DMS153 treated with DMSO at 0.1 percent for 48 hours (cell line): ENCODE measurements around the gene DCAF8L2.
"Not testable (repeated sequence)": the region's sequence is repeated elsewhere in the genome, so short reads cannot be mapped to it uniquely, and the experiment has no call there.

Source experiments
- DNase-seq: peaks from one replicate; lab custom pipeline; 2025; ENCODE audit not compliant: unreplicated experiment; lab: John Stamatoyannopoulos, UW

DCAF8L2 gene

DNA sequence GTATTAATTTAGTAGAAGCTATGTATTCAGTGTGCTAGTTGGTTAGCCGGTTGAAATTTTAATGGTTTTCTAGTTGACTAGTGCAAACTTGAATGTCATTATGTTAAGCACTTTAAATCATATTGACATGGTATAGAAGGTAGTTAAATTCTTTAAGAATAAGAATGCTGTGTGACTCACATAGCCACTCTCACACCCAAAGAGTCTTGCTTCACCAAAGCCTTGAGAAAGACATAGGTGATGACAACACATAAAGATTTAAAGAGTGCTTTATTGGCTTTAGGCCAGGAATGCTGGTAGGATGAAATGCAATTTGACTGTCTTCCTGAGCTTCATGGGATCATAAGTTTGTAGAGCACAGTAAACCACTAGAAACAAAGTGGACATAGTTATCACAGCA lies 85.3 kb downstream of the DCAF8L2 start:
- DNase-seq: no peak

- DNase-seq: no peak
Observed at GRCh38 chrX:27679281-27679680, 89.1 kb downstream of the DCAF8L2 start.

DNA sequence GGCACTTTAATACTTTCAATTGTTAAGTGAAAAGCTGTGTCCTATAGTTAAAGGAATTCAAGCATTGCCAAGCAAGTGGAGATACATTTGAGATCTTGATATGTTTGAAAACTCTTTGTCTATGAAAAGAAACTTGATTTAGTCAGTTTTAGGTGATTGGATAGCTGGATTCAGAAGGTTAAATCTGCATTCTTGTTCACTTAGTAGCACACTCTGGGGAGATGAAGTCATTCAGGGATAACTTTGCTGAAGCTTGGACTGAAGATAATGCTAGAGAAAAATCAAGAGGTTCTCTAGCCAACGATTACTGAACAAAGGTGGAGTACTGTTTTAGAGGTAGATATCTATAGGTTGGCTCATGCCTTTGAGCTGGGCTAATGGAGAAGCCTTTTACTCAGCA lies 90.6 kb downstream of the DCAF8L2 start:
- no peak for DNase-seq

GRCh38 chrX:27683566-27684208 lies 93.5 kb downstream of the DCAF8L2 start:
- DNase-seq: not testable (repeated sequence)

DNA sequence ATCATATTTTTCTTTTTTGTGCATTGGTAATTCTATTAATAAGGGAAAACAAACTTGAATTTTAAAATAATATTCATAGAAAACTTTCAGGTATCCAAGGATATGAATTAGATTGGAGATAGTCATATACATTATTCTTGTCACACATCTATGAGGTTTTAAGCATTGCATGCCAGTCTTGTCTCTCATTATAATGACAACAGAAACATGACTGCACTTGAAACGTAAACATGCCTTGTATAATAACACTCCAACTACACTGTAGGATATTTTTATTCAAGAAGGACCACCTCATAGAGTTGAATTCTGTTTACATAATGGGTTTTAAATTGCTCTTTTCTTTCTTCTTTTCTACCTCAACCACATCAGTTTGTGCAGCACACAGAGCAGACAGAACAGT lies 104.5 kb downstream of the DCAF8L2 start:
- DNase-seq: no peak

- no peak for DNase-seq
Observed at GRCh38 chrX:27706526-27706925, 116.4 kb downstream of the DCAF8L2 start.

- DNase-seq: no peak
Observed at GRCh38 chrX:27715610-27716009, 125.5 kb downstream of the DCAF8L2 start.

DNA sequence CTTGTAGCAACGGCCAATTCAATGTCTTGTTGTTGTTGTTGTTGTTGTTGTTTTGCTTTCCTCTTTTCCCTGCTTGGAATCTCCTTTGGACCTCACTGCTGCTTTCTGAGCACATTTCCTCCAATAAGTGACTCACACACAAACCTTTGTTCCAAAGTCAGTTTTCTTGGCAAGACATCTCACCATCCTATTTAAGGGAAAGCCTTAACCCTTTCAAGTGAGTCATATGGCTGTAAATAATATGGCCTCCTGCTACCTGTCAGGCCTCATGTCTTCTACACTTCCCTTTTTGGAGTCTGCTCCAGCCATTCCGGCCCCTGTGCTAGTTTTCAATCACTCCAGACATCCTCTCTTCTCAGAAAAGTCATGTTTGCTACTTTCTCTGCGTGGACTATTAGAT lies 138.1 kb downstream of the DCAF8L2 start:
- no peak for DNase-seq

GRCh38 chrX:27731962-27732361 lies 141.8 kb downstream of the DCAF8L2 start:
- DNase-seq: no peak

- no peak for DNase-seq
Observed at GRCh38 chrX:27735914-27736313, 145.8 kb downstream of the DCAF8L2 start.

- DNase-seq: no peak
Observed at GRCh38 chrX:27740933-27741332, 150.8 kb downstream of the DCAF8L2 start.

- DNase-seq: not testable (repeated sequence)
Observed at GRCh38 chrX:27743521-27743920, 153.4 kb downstream of the DCAF8L2 start.

DNA sequence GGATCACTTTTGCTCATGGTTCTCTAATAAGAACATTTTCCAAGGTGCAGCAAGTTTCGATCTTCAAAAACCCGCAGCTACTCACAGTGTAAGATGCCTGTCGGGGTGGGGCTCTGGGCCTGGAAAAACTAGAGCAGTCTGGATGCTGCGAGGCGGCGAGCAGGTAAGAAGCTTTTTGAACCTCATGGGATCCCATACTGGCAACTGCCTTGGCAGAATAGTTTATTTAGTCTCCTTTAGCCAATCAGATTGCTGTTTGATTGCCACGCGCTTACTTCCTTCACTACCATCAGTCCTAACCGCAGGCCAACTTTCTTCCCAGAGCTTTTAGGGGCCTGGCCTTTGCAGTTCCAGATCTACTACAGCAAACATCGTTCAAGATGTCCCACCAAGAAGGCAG lies 156.4 kb downstream of the DCAF8L2 start:
- DNase-seq: no peak

DNA sequence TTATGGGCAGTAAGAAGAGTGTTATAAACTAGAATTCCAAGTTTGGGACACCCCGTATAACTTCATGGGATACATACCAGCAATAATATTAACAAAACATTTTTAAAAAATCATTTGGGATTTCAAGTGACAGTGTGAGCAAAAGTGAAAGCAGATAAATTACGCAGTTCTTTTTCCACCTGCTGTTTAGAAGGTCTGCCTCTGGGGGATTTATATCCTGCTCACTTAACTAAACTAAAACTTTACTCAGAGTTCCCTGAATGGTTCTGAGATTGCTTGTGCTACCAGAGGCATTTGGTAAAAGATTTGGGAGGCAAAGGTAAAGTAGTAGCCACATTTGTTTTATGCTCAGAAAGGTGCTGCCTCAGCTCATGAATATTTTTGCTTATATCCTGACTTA lies 160.2 kb downstream of the DCAF8L2 start:
- DNase-seq: not testable (repeated sequence)

- no peak for DNase-seq
Observed at GRCh38 chrX:27751976-27752375, 161.8 kb downstream of the DCAF8L2 start.

- DNase-seq: no peak
Observed at GRCh38 chrX:27765718-27766117, 175.6 kb downstream of the DCAF8L2 start.

DNA sequence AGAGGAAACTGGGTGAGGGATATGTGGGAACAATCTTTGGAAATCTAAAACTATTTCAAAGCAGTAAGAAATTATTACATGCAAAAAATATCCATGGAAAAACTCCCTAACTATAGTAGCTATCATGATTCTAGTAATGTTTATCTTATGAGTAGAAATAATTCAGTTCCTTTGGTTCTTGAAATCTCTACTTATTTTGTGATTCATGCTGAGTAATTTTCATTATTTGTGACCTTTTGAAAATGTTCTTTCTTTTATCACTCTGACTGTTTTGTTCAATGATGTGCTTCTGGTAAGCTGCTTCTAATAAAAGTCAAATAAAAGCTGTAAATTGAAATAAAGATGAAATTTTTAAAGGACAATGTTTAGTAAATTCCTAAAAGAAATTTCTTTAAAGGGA lies 177.2 kb downstream of the DCAF8L2 start:
- DNase-seq: no peak

- DNase-seq: no peak
Observed at GRCh38 chrX:27775984-27776383, 185.8 kb downstream of the DCAF8L2 start.

- no peak for DNase-seq
Observed at GRCh38 chrX:27796640-27797257, 206.6 kb downstream of the DCAF8L2 start.

DNA sequence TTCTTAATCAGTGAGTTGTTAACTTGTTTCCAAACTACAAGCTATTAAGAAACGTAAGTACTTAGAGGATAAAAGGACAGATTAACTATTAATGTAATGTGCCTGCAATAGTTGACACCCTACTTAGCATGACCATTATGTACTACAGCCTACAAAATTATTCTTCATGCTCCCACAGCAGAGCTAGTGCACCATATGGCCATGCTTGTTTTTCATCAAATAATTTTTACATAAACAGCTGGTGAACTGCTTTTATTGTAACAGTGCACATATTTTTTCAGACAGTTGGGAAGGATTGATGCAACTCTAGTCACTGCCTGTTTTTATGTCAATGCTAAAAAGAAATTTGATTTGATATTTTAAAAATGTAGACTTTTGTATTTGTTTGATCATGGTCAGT lies 207.4 kb downstream of the DCAF8L2 start:
- DNase-seq: no peak
